ENCODE data around the gene LGALS9B.
"Not testable (repeated sequence)": the region's sequence is repeated elsewhere in the genome, so short reads cannot be mapped to it uniquely, and the experiment has no call there.

DNA sequence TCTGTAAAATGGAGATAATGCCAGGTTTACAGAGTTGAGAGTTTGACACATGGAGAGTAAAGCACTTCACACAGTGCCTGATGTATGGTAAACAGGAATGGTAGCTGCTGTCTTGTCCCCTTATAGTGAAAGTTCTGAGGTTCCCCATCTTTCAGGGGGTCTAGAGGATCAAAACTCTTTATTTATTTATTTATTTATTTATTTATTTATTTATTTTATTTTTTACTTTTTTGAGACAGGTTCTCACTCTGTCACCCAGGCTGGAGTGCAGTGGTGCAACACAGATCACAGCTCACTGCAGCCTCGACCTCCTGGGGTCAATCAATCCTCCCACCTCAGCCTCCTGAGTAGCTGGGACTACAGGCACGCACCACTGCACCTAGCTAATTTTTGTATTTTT, 40.1 kb downstream of the LGALS9B start:
- TF ChIP-seq, protein P1, sequence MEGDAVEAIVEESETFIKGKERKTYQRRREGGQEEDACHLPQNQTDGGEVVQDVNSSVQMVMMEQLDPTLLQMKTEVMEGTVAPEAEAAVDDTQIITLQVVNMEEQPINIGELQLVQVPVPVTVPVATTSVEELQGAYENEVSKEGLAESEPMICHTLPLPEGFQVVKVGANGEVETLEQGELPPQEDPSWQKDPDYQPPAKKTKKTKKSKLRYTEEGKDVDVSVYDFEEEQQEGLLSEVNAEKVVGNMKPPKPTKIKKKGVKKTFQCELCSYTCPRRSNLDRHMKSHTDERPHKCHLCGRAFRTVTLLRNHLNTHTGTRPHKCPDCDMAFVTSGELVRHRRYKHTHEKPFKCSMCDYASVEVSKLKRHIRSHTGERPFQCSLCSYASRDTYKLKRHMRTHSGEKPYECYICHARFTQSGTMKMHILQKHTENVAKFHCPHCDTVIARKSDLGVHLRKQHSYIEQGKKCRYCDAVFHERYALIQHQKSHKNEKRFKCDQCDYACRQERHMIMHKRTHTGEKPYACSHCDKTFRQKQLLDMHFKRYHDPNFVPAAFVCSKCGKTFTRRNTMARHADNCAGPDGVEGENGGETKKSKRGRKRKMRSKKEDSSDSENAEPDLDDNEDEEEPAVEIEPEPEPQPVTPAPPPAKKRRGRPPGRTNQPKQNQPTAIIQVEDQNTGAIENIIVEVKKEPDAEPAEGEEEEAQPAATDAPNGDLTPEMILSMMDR (IDR thresholded peaks at IDR 0.05; ENCODE audit: poor library complexity) = not testable (repeated sequence)
- TF ChIP-seq EZH2 (IDR thresholded peaks at IDR 0.05; ENCODE audit: borderline replicate concordance) = not testable (repeated sequence)
